Glutamatergic neuron (in vitro differentiated cells): Measurements from ENCODE around the gene ANKRD6. TPM values are rescaled to one million over a fixed set of nuclear protein-coding genes. Genes with fewer than 3 reads are reported as not detected.

Experiments
- DNase-seq: peaks from one replicate; pipeline ENCODE4 v3.0.0; 2022
- H3K27ac Mint-ChIP-seq: one replicate; pipeline ENCODE4 v1.8.0; 2020; ENCODE audit warnings: mild to moderate bottlenecking, mixed read lengths, inconsistent platforms; ENCODE audit not compliant: unreplicated experiment
- H3K27me3 Mint-ChIP-seq: one replicate; pipeline ENCODE4 v1.8.0; 2020; ENCODE audit warnings: mild to moderate bottlenecking, moderate library complexity, mixed read lengths, inconsistent platforms; ENCODE audit not compliant: unreplicated experiment
- H3K36me3 Mint-ChIP-seq: one replicate; pipeline ENCODE4 v1.8.0; 2020; ENCODE audit warnings: mild to moderate bottlenecking, mixed read lengths, inconsistent platforms; ENCODE audit not compliant: unreplicated experiment
- H3K4me1 Mint-ChIP-seq: one replicate; pipeline ENCODE4 v1.8.0; 2020; ENCODE audit warnings: mild to moderate bottlenecking, low read depth, mixed read lengths, inconsistent platforms; ENCODE audit not compliant: unreplicated experiment
- H3K4me3 Mint-ChIP-seq: one replicate; pipeline ENCODE4 v1.8.0; 2020; ENCODE audit warnings: mild to moderate bottlenecking, mixed read lengths, inconsistent platforms; ENCODE audit not compliant: unreplicated experiment
- H3K9me3 Mint-ChIP-seq: one replicate; pipeline ENCODE4 v1.8.0; 2020; ENCODE audit warnings: mild to moderate bottlenecking, moderate library complexity, mixed read lengths, inconsistent platforms; ENCODE audit not compliant: unreplicated experiment
- CTCF ChIP-seq: fragments of 200-600 bp; sonication (generic); IDR thresholded peaks from one replicate; pipeline ENCODE4 v1.5.0; 2021; ENCODE audit not compliant: partially characterized antibody, unreplicated experiment
- total RNA-seq: library from RNA; stranded (reverse); fragmentation: NEBNext Ultra II Directional; extraction: Animal tissue kit (Norgen Biotek cat#: 25700); gene quantifications from one replicate; pipeline ENCODE4 v1.2.1, GENCODE V29; 2021; ENCODE audit not compliant: unreplicated experiment

ANKRD6 gene
- total RNA-seq, 1 donor from 2014 or later = 31.9 TPM

GRCh38 chr6:89657445-89658158, 224.7 kb downstream of the ANKRD6 start:
- Mint-ChIP-seq H3K27ac (peak overlapping the region; percentile 48), H3K9me3 (peaks cover 5% of the 10 kb centered on the region), H3K27me3 (no peaks in the 10 kb centered on the region), H3K4me3 (no peak overlapping the region), H3K36me3 (peaks cover 8% of the 10 kb centered on the region), H3K4me1 (no peaks in the 10 kb centered on the region)
- no peak for TF ChIP-seq CTCF
- DNase-seq = no peak

GRCh38 chr6:89660981-89661380, 228.0 kb downstream of the ANKRD6 start:
- Mint-ChIP-seq H3K9me3 (peaks cover 5% of the 10 kb centered on the region), H3K27ac (peak overlapping the region; percentile 96), H3K36me3 (peaks cover 8% of the 10 kb centered on the region), H3K4me1 (peaks cover 2% of the 10 kb centered on the region), H3K4me3 (no peak overlapping the region), H3K27me3 (peaks cover 2% of the 10 kb centered on the region)
- DNase-seq = no peak
- no peak for TF ChIP-seq CTCF

- Mint-ChIP-seq H3K4me3 (no peak overlapping the region), H3K36me3 (peaks cover 8% of the 10 kb centered on the region), H3K27ac (peak overlapping the region; percentile 96), H3K4me1 (peaks cover 2% of the 10 kb centered on the region), H3K9me3 (peaks cover 5% of the 10 kb centered on the region), H3K27me3 (peaks cover 2% of the 10 kb centered on the region)
- no peak for TF ChIP-seq CTCF
- DNase-seq = no peak
These were observed 228.6 kb downstream of the ANKRD6 start for GRCh38 chr6:89661559-89661958.

- H3K4me1 Mint-ChIP-seq = peaks cover 2% of the 10 kb centered on the region
- no peak for DNase-seq
- H3K4me3 Mint-ChIP-seq = no peak overlapping the region
- H3K9me3 Mint-ChIP-seq = peaks cover 5% of the 10 kb centered on the region
- H3K27ac Mint-ChIP-seq = peak overlapping the region; percentile 50
- H3K27me3 Mint-ChIP-seq = peaks cover 2% of the 10 kb centered on the region
- H3K36me3 Mint-ChIP-seq = peaks cover 8% of the 10 kb centered on the region
- no peak for TF ChIP-seq CTCF
These were observed 229.8 kb downstream of the ANKRD6 start for GRCh38 chr6:89662659-89663223.

GRCh38 chr6:89667872-89668556, 235.1 kb downstream of the ANKRD6 start:
- H3K4me3 Mint-ChIP-seq = no peak overlapping the region
- DNase-seq = no peak
- H3K36me3 Mint-ChIP-seq = no peaks in the 10 kb centered on the region
- H3K4me1 Mint-ChIP-seq = peaks cover 2% of the 10 kb centered on the region
- no peak for TF ChIP-seq CTCF
- H3K27me3 Mint-ChIP-seq = no peaks in the 10 kb centered on the region
- H3K9me3 Mint-ChIP-seq = no peaks in the 10 kb centered on the region
- H3K27ac Mint-ChIP-seq = no peak overlapping the region
